Measurements from ENCODE around the gene CD69.
"Not testable (repeated sequence)": the region's sequence is repeated elsewhere in the genome, so short reads cannot be mapped to it uniquely, and the experiment has no call there.

CD69 gene

GRCh38 chr12:9749640-9750039 lies 11.1 kb downstream of the CD69 start:
- no peak overlapping the region for H3K27ac ChIP-seq
- POLR2A ChIA-PET (ENCODE audit: low non-redundant PET) = interaction anchor here (0.6 kb wide), 1 partner anchor 115 kb away, joined by 6 read pairs; no protein-coding TSS in a partner anchor
- TF ChIP-seq CTCF (conservative IDR thresholded peaks at IDR 0.05; ENCODE audit: low read depth) = no peak
- CTCF ChIA-PET = interaction anchor here (0.6 to 3.0 kb wide), 7 partner anchors 9 to 958 kb away, joined by 3 to 23 read pairs (median 3); no protein-coding TSS in a partner anchor
- no peak for DNase-seq (ENCODE audit: low spot score)

- H3K27ac ChIP-seq = no peak overlapping the region
- POLR2A ChIA-PET (ENCODE audit: low non-redundant PET) = no interaction called here
- no peak for DNase-seq (ENCODE audit: low spot score)
- no peak for TF ChIP-seq CTCF (conservative IDR thresholded peaks at IDR 0.05; ENCODE audit: low read depth)
- CTCF ChIA-PET = interaction anchor here (0.6 kb wide), 1 partner anchor 13 kb away, joined by 3 read pairs; no protein-coding TSS in a partner anchor
Measured at GRCh38 chr12:9745199-9745598, 15.5 kb downstream of the CD69 start.

- TF ChIP-seq CTCF (conservative IDR thresholded peaks at IDR 0.05; ENCODE audit: low read depth) = no peak
- CTCF ChIA-PET = interaction anchor here (0.6 to 1.4 kb wide), 6 partner anchors 13 to 287 kb away, joined by 3 to 6 read pairs (median 3); no protein-coding TSS in a partner anchor
- no peak overlapping the region for H3K27ac ChIP-seq
- POLR2A ChIA-PET (ENCODE audit: low non-redundant PET) = no interaction called here
- no peak for DNase-seq (ENCODE audit: low spot score)
Measured at GRCh38 chr12:9742661-9743060, 18.0 kb downstream of the CD69 start.

GRCh38 chr12:9741726-9742125 lies 19.0 kb downstream of the CD69 start:
- no peak overlapping the region for H3K27ac ChIP-seq
- no peak for DNase-seq (ENCODE audit: low spot score)
- ChIA-PET POLR2A (ENCODE audit: low non-redundant PET) (no interaction called here), CTCF (no interaction called here)
- no peak for TF ChIP-seq CTCF (conservative IDR thresholded peaks at IDR 0.05; ENCODE audit: low read depth)

GRCh38 chr12:9740106-9740750 lies 20.5 kb downstream of the CD69 start:
- POLR2A ChIA-PET (ENCODE audit: low non-redundant PET) = interaction anchor here (0.7 kb wide), 1 partner anchor 204 kb away, joined by 3 read pairs; no protein-coding TSS in a partner anchor
- no peak for TF ChIP-seq CTCF (conservative IDR thresholded peaks at IDR 0.05; ENCODE audit: low read depth)
- no peak overlapping the region for H3K27ac ChIP-seq
- CTCF ChIA-PET = no interaction called here
- DNase-seq (ENCODE audit: low spot score) = no peak

GRCh38 chr12:9739404-9740105 lies 21.1 kb downstream of the CD69 start:
- H3K27ac ChIP-seq; DNase-seq (ENCODE audit: low spot score): not testable (repeated sequence)
- POLR2A ChIA-PET (ENCODE audit: low non-redundant PET) = interaction anchor here (0.7 kb wide), 1 partner anchor 204 kb away, joined by 3 read pairs; no protein-coding TSS in a partner anchor
- CTCF ChIA-PET = interaction anchor here (1.1 to 1.7 kb wide), 2 partner anchors 9 to 11 kb away, joined by 5 read pairs; no protein-coding TSS in a partner anchor

- DNase-seq (ENCODE audit: low spot score); POLR2A ChIA-PET (ENCODE audit: low non-redundant PET); H3K27ac ChIP-seq: not testable (repeated sequence)
- CTCF ChIA-PET = interaction anchor here (0.5 to 1.7 kb wide), 3 partner anchors 10 to 16 kb away, joined by 3 to 5 read pairs (median 5); no protein-coding TSS in a partner anchor
Measured at GRCh38 chr12:9738905-9739304, 21.8 kb downstream of the CD69 start.

Measured in RWPE1 (cell line).